K562 (cell line): ENCODE data around the gene PACS1. TPM values are rescaled to one million over a fixed set of nuclear protein-coding genes. Genes with fewer than 3 reads are reported as not detected.

Experiments
- ATAC-seq: fragments of 200-7000 bp; cut with Tn5 transposase; 3 replicates; pipeline ENCODE4 v1.9.1; 2020; ENCODE audit warnings: moderate library complexity
- BruUV-seq: library from RNA; stranded (reverse); fragments of 400-500 nt; replicated peaks from 2 replicates; lab custom pipeline; 2021; lab: Mats Ljungman, UMichigan
- CTCF ChIA-PET: fragments of 300-600 bp; formaldehyde crosslinking; extraction: SDS; loops from one replicate; lab custom pipeline; 2021; ENCODE audit warnings: low intra/inter-chr PET ratio; lab: Yijun Ruan, JAX
- POLR2A ChIA-PET: fragments of 300-600, 350-650 bp; sonication (Branson Sonifier 250); formaldehyde crosslinking; extraction: SDS; loops from one replicate; lab custom pipeline; 2021; ENCODE audit warnings: antibody characterized with exemption, inconsistent platforms; lab: Yijun Ruan, JAX
- DNase-seq, 4 experiments: peaks; one replicate each; pipeline versions ENCODE4 v3.0.0 to v3.0.0-alpha.2; 2011 to 2018; ENCODE audit warnings: low spot score in 3 of 4, mixed read lengths in 3 of 4; ENCODE audit errors: extremely low read depth in 1 of 4
- FAIRE-seq: peaks from 2 replicates; lab custom pipeline; 2011; peaks lifted over from hg19 to GRCh38; lab: Jason Lieb, UNC
- H2AFZ ChIP-seq: 2 replicates; pipeline ENCODE4 v1.6.0; 2011; ENCODE audit warnings: low read depth, low read length, control low read depth, inconsistent platforms
- H3K27ac ChIP-seq: fragments of 200-600 bp; 3 replicates; pipeline ENCODE4 v1.8.0; 2011; ENCODE audit warnings: low read depth, mild to moderate bottlenecking, control low read depth, inconsistent platforms, low read length, moderate library complexity, mixed read lengths; ENCODE audit errors: extremely low read depth
- H3K27me3 ChIP-seq, 2 experiments: fragments of 300-600 bp in 1 of 2; 2 replicates in 1 of 2; 3 replicates in 1 of 2; pipeline versions ENCODE4 v1.6.0 to v1.8.0; 2011; ENCODE audit warnings: inconsistent platforms in 2 of 2, low read length in 2 of 2, mild to moderate bottlenecking in 1 of 2, mixed read lengths in 1 of 2, moderate library complexity in 1 of 2; ENCODE audit not compliant: control insufficient read depth in 2 of 2, insufficient read depth in 2 of 2
- H3K36me3 ChIP-seq: fragments of 300-600 bp; 3 replicates; pipeline ENCODE4 v1.8.0; 2011; ENCODE audit warnings: mild to moderate bottlenecking, low read length, inconsistent platforms; ENCODE audit not compliant: control insufficient read depth, insufficient read depth
- H3K4me1 ChIP-seq, 2 experiments: fragments of 200-600 bp in 1 of 2; replicated peaks in 1 of 2; 2 replicates in 1 of 2; 3 replicates in 1 of 2; pipeline versions ENCODE4 v1.5.1 to v1.8.0; 2011; ENCODE audit warnings: inconsistent platforms in 2 of 2, low read length in 2 of 2, mild to moderate bottlenecking in 1 of 2, mixed read lengths in 1 of 2, moderate library complexity in 1 of 2; ENCODE audit not compliant: control insufficient read depth in 2 of 2, insufficient read depth in 2 of 2
- H3K4me2 ChIP-seq: 2 replicates; pipeline ENCODE4 v1.6.1; 2011; ENCODE audit warnings: low read length, control low read depth, inconsistent platforms, mixed read lengths; ENCODE audit not compliant: insufficient read depth
- H3K4me3 ChIP-seq: fragments of 200-600 bp; sonication (generic), shearing (Covaris generic); 2 replicates; pipeline ENCODE4 v1.5.1; 2016; ENCODE audit warnings: control low read depth, inconsistent platforms
- H3K79me2 ChIP-seq: fragments of 200-600 bp; 3 replicates; pipeline ENCODE4 v1.8.0; 2011; ENCODE audit warnings: low read length, inconsistent platforms; ENCODE audit not compliant: control insufficient read depth, insufficient read depth
- H3K9ac ChIP-seq, 2 experiments: 2 replicates each; pipeline versions ENCODE4 v1.6.0 to v1.6.1; 2011; ENCODE audit warnings: low read depth in 2 of 2, low read length in 2 of 2, control low read depth in 1 of 2, inconsistent platforms in 1 of 2, mild to moderate bottlenecking in 1 of 2, mixed read lengths in 1 of 2; ENCODE audit not compliant: insufficient read depth in 1 of 2
- H3K9me1 ChIP-seq: one replicate; pipeline ENCODE4 v1.6.0; 2011; ENCODE audit warnings: inconsistent platforms, mild to moderate bottlenecking, low read length, moderate library complexity; ENCODE audit not compliant: control insufficient read depth, insufficient read depth
- H3K9me3 ChIP-seq: replicated peaks from 2 replicates; pipeline ENCODE4 v1.5.1; 2011; ENCODE audit warnings: low read depth, low read length, inconsistent platforms; ENCODE audit not compliant: control insufficient read depth, insufficient read depth
- H4K20me1 ChIP-seq: replicated peaks from 2 replicates; pipeline ENCODE4 v1.6.1; 2011; ENCODE audit warnings: low read length, inconsistent platforms, mixed read lengths; ENCODE audit not compliant: control insufficient read depth, insufficient read depth
- ASH1L ChIP-seq: fragments of 450-650 bp; IDR thresholded peaks from 2 replicates; pipeline ENCODE4 v1.6.1; 2018; ENCODE audit warnings: borderline replicate concordance, mild to moderate bottlenecking, low read depth; ENCODE audit not compliant: partially characterized antibody
- MBD1 ChIP-seq: fragments of 250-450 bp; sonication (Bioruptor Pico); IDR thresholded peaks from 2 replicates; pipeline ENCODE4 v1.8.0; 2022; ENCODE audit warnings: inconsistent platforms
- NFE2 ChIP-seq: IDR thresholded peaks from 2 replicates; pipeline ENCODE4 v1.6.1; 2014; ENCODE audit warnings: antibody characterized with exemption, low read depth
- SMAD3 ChIP-seq: fragments of 450-650 bp; formaldehyde crosslinking; conservative IDR thresholded peaks from 2 replicates; pipeline ENCODE4 v1.4.0; 2020; ENCODE audit warnings: mild to moderate bottlenecking
- WGBS: fragments of 100-300 bp; shearing (Covaris generic); methylation state at CpG from one replicate; pipeline ENCODE4 v1.1.6; 2016; ENCODE audit warnings: low coverage, mixed read lengths; ENCODE audit not compliant: insufficient coverage; ENCODE audit errors: missing lambda C conversion rate; 5-methylcytosine and 5-hydroxymethylcytosine counted together
- in situ Hi-C: fragments of 300-500 bp; cut with MboI; formaldehyde crosslinking; loops from 4 replicates; pipeline ENCODE4 v1.15.0; 2018; ENCODE audit warnings: inconsistent platforms, mixed read lengths
- intact Hi-C: fragments of 100-400 bp; cut with micrococcal nuclease; formaldehyde crosslinking; loops from 2 replicates; pipeline ENCODE4 v1.14.2; 2022
- polyA plus RNA-seq, 8 experiments: library from polyadenylated mRNA; depleted of rRNA in 4 of 8; stranded (reverse) in 5 of 8; unstranded in 3 of 8; fragments of >200 nt; fragmentation: Nextera tagmentation in 2 of 8; fragmentation: Illumina TruSeq in 1 of 8; extraction: Ambion mirVana in 2 of 8; extraction: Trizol in 1 of 8; gene quantifications; 2 replicates each; pipeline versions ENCODE4 v1.2.1 to v1.2.3, GENCODE V29; 2011 to 2014; ENCODE audit warnings: inconsistent platforms in 1 of 8, missing spikeins in 1 of 8
- total RNA-seq, 7 experiments: library from RNA; depleted of rRNA in 6 of 7; stranded (reverse); fragments of >200 nt in 6 of 7; fragmentation: Illumina TruSeq in 2 of 7; extraction: Trizol in 2 of 7; gene quantifications; 2 replicates each; pipeline versions ENCODE4 v1.2.1 to v1.2.3, GENCODE V29; 2011 to 2021; ENCODE audit warnings: low replicate concordance in 1 of 7

PACS1 gene
- total and polyA plus RNA-seq, 9 of the 15 experiments (the other 6 are each of a cell fraction or from before 2014, with no cell fraction given): 0.34 to 28.1 (median 8.5) TPM

GRCh38 chr11:66077927-66078326 lies 7.9 kb downstream of the PACS1 start:
- no peaks in the 10 kb centered on the region for H3K9me3 ChIP-seq
- no peaks in the 10 kb centered on the region for H3K27me3 ChIP-seq
- H3K9me1 ChIP-seq: no peaks in the 10 kb centered on the region
- no peak for DNase-seq
- H3K79me2 ChIP-seq: peaks cover 47% of the 10 kb centered on the region
- peaks cover 3% of the 10 kb centered on the region; the same call in 1 of the 2 replicates for H4K20me1 ChIP-seq
- H3K4me3 ChIP-seq: no peak overlapping the region
- in situ Hi-C loops: no loop called here
- no peak for TF ChIP-seq MBD1 (CRISPR knock-in tag)
- no peak for TF ChIP-seq SMAD3 (CRISPR knock-in tag)
- TF ChIP-seq NFE2: no peak
- no peak for TF ChIP-seq ASH1L
- H3K9ac ChIP-seq: no peak overlapping the region
- H3K36me3 ChIP-seq: peaks cover 19% of the 10 kb centered on the region; the same call in 1 of the 3 replicates
- BruUV-seq: no TSS peak
- CTCF ChIA-PET: no interaction called here
- intact Hi-C loops: no loop called here
- peaks cover 8 to 30% of the 10 kb centered on the region in 2 experiments; a peak in 4 of 5 replicates for H3K4me1 ChIP-seq
- no peak overlapping the region for H3K4me2 ChIP-seq
- WGBS: 85% methylated on average over 3 of the region's 3 CpGs
- FAIRE-seq: no peak
- no peak overlapping the region for H3K27ac ChIP-seq
- POLR2A ChIA-PET: interaction anchor here (0.7 to 4.8 kb wide), 2 partner anchors 7 to 74 kb away, joined by 3 to 44 read pairs; partner anchors contain the start of gene PACS1
- no peak for ATAC-seq
- H2AFZ ChIP-seq: no peak overlapping the region
